Ishikawa (cell line): ENCODE data around the gene OTOP2.

Experiments used
- CEBPB ChIP-seq: IDR thresholded peaks from 2 replicates; pipeline ENCODE4 v1.6.1; 2012
- CREB1 ChIP-seq: IDR thresholded peaks from 2 replicates; pipeline ENCODE4 v1.6.1; 2012; ENCODE audit warnings: low read depth
- EGR1 ChIP-seq: IDR thresholded peaks from 2 replicates; pipeline ENCODE4 v1.6.1; 2012
- EP300 ChIP-seq: IDR thresholded peaks from 2 replicates; pipeline ENCODE4 v1.6.1; 2012; ENCODE audit warnings: borderline replicate concordance
- FOXM1 ChIP-seq: IDR thresholded peaks from 2 replicates; pipeline ENCODE4 v1.6.1; 2012; ENCODE audit warnings: low read depth, borderline replicate concordance
- MAX ChIP-seq: IDR thresholded peaks from 2 replicates; pipeline ENCODE4 v1.6.1; 2012
- NFIC ChIP-seq: IDR thresholded peaks from 2 replicates; pipeline ENCODE4 v1.6.1; 2012
- RAD21 ChIP-seq: IDR thresholded peaks from 2 replicates; pipeline ENCODE4 v1.6.1; 2012; ENCODE audit warnings: low read depth
- REST ChIP-seq: IDR thresholded peaks from 2 replicates; pipeline ENCODE4 v1.6.1; 2012; ENCODE audit warnings: low read depth, mild to moderate bottlenecking
- TAF1 ChIP-seq: IDR thresholded peaks from 2 replicates; pipeline ENCODE4 v1.6.1; 2012; ENCODE audit warnings: low read depth, mild to moderate bottlenecking
- TCF12 ChIP-seq: IDR thresholded peaks from 2 replicates; pipeline ENCODE4 v1.6.1; 2012; ENCODE audit warnings: low read depth
- TEAD4 ChIP-seq: IDR thresholded peaks from 2 replicates; pipeline ENCODE4 v1.6.1; 2012
- USF1 ChIP-seq: IDR thresholded peaks from 2 replicates; pipeline ENCODE4 v1.6.1; 2012
- YY1 ChIP-seq: IDR thresholded peaks from 2 replicates; pipeline ENCODE4 v1.6.1; 2012; ENCODE audit warnings: low read depth
- ZBTB7A ChIP-seq: IDR thresholded peaks from 2 replicates; pipeline ENCODE4 v1.6.1; 2012; ENCODE audit warnings: low read depth

The OTOP2 gene

GRCh38 chr17:74917430-74917829, 6.6 kb upstream of the OTOP2 start:
- TF ChIP-seq RAD21 (no peak), MAX (no peak), CREB1 (no peak), ZBTB7A (no peak), FOXM1 (no peak), NFIC (no peak), USF1 (no peak), TCF12 (no peak), EGR1 (no peak), EP300 (no peak), CEBPB (no peak), TEAD4 (no peak), REST (no peak), YY1 (no peak), TAF1 (no peak)

GRCh38 chr17:74918906-74919305, 5.2 kb upstream of the OTOP2 start:
- TF ChIP-seq NFIC: no peak
- TF ChIP-seq TEAD4: no peak
- TF ChIP-seq CEBPB: no peak
- TF ChIP-seq YY1: no peak
- no peak for TF ChIP-seq RAD21
- no peak for TF ChIP-seq TCF12
- TF ChIP-seq ZBTB7A: no peak

GRCh38 chr17:74919440-74920305, 4.4 kb upstream of the OTOP2 start:
- TF ChIP-seq REST (no peak), CEBPB (no peak), MAX (no peak), NFIC (no peak)

GRCh38 chr17:74920306-74920620, 3.8 kb upstream of the OTOP2 start:
- no peak for TF ChIP-seq EP300
- TF ChIP-seq YY1: no peak
- TF ChIP-seq TEAD4: no peak
- no peak for TF ChIP-seq CEBPB
- no peak for TF ChIP-seq MAX
- TF ChIP-seq EGR1: no peak
- no peak for TF ChIP-seq FOXM1
- TF ChIP-seq REST: no peak
- TF ChIP-seq CREB1: no peak
- TF ChIP-seq USF1: no peak
- no peak for TF ChIP-seq TCF12
- no peak for TF ChIP-seq NFIC
- TF ChIP-seq TAF1: no peak
- TF ChIP-seq RAD21: no peak

GRCh38 chr17:74920642-74921025, 3.4 kb upstream of the OTOP2 start:
- TF ChIP-seq YY1 (peak; percentile 48; the same call in 1 of the 2 replicates), CEBPB (no peak)
